ENCODE results near the gene PIKFYVE.

The PIKFYVE gene

DNA sequence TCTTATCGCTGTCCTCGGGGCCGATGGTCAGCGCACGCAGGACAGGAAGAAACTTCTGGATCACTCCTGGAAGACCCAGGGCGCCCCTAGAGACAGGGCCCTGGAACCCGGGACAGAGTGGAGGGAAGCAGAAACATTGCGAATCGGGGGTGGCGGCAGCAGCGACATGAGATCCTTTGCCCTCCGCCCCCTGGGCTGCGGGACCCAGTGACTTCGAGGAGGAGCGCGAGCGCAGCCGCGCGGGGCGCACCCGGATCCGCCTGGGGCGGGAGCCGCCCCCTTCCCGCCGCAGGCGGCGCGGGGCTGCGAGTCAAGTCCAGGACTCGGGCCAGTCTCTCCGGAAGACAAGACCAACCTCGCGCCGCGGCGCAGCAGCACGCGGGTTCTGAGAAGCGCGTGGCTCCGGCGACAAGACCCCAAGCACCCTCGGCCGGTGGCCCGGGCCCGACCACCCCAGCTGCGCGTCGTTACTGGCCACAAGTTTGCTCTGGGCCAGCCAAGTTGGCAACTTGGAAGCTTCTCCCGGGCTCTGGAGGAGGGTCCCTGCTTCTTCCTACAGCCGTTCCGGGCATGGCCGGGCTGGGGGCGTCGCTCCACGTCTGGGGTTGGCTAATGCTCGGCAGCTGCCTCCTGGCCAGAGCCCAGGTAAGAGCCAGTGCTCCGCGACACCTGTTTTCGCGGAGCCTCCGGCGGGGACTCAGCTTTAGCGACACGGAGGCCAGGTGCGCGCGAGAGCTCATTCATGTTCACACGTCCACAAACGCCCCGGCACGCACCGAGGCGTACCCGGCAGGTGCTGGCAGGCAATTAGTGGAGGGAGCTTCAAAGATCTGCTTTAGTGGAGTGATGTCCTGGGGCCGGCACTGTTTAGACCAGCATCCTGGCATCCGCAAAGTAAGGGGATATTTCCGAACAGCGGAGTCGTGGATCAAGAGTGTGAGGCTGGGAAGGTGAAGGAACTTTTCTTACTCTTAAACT lies 140.7 kb downstream of the PIKFYVE start, which contains the start of gene PTH2R:
Gene PTH2R (plus strand): TSS at position 319 of the 978 bp plus-strand sequence. CDS start 252 bp downstream, at position 571.
- no peak for DNase-seq (ENCODE audit: low read depth)
- no peak within 1 kb of the TSS for H3K4me3 ChIP-seq (ENCODE audit: low read depth, low read length)
- TF ChIP-seq, protein P1, sequence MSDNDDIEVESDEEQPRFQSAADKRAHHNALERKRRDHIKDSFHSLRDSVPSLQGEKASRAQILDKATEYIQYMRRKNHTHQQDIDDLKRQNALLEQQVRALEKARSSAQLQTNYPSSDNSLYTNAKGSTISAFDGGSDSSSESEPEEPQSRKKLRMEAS (IDR thresholded peaks at IDR 0.05; ENCODE audit: low read depth, low read length): no peak
- TF ChIP-seq, protein P2, sequence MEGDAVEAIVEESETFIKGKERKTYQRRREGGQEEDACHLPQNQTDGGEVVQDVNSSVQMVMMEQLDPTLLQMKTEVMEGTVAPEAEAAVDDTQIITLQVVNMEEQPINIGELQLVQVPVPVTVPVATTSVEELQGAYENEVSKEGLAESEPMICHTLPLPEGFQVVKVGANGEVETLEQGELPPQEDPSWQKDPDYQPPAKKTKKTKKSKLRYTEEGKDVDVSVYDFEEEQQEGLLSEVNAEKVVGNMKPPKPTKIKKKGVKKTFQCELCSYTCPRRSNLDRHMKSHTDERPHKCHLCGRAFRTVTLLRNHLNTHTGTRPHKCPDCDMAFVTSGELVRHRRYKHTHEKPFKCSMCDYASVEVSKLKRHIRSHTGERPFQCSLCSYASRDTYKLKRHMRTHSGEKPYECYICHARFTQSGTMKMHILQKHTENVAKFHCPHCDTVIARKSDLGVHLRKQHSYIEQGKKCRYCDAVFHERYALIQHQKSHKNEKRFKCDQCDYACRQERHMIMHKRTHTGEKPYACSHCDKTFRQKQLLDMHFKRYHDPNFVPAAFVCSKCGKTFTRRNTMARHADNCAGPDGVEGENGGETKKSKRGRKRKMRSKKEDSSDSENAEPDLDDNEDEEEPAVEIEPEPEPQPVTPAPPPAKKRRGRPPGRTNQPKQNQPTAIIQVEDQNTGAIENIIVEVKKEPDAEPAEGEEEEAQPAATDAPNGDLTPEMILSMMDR (IDR thresholded peaks at IDR 0.05; ENCODE audit: low read depth, low read length): no peak
- TF ChIP-seq MYC (IDR thresholded peaks at IDR 0.05; ENCODE audit: low read depth, low read length) (no peak), POLR2A (IDR thresholded peaks at IDR 0.05; ENCODE audit: extremely low read depth, insufficient read length) (no peak)

DNA sequence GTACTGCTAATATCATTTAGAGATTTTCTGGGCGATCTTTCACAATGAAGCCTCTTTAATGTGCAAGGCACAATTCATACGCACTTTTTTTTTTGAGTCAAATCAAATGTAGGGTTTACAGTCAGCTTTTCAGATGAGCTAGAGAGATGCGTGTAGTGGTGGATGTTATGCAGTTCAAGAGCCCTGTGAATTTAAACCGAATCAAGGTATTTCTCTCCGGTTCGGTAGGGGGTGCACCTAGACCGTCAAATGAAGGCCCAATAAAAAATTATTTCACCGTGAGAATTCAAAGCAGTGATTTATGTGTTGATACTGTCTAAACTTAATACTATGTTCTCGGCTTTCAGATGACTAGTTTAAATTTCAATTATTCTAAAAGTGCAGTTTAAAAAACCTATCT lies 141.6 kb downstream of the PIKFYVE start:
- no peak for DNase-seq (ENCODE audit: low read depth)
- TF ChIP-seq, protein P2 (IDR thresholded peaks at IDR 0.05; ENCODE audit: low read depth, low read length): no peak
- TF ChIP-seq, protein P1 (IDR thresholded peaks at IDR 0.05; ENCODE audit: low read depth, low read length): no peak
- TF ChIP-seq MYC (IDR thresholded peaks at IDR 0.05; ENCODE audit: low read depth, low read length) (no peak), POLR2A (IDR thresholded peaks at IDR 0.05; ENCODE audit: extremely low read depth, insufficient read length) (no peak)
- no peak overlapping the region for H3K4me3 ChIP-seq (ENCODE audit: low read depth, low read length)
